Measurements from ENCODE around the gene PPP1R2.
"Not testable (repeated sequence)": the region's sequence is repeated elsewhere in the genome, so short reads cannot be mapped to it uniquely, and the experiment has no call there.

Gene PPP1R2

GRCh38 chr3:195532834-195533233 is 10.3 kb downstream of the PPP1R2 start:
- no peak for DNase-seq

GRCh38 chr3:195532345-195532744 is 10.8 kb downstream of the PPP1R2 start:
- no peak for DNase-seq

GRCh38 chr3:195531683-195532082 is 11.4 kb downstream of the PPP1R2 start:
- DNase-seq, result no peak

- no peak for DNase-seq
Observed at GRCh38 chr3:195526492-195526891, 16.6 kb downstream of the PPP1R2 start.

GRCh38 chr3:195524171-195524896 is 18.8 kb downstream of the PPP1R2 start:
- DNase-seq, result no peak

GRCh38 chr3:195522254-195523023 is 20.7 kb downstream of the PPP1R2 start:
- DNase-seq, result no peak

- DNase-seq, result no peak
Observed at GRCh38 chr3:195517030-195517429, 26.1 kb downstream of the PPP1R2 start.

GRCh38 chr3:195514610-195515235 is 28.4 kb downstream of the PPP1R2 start:
- DNase-seq, result not testable (repeated sequence)

- no peak for DNase-seq
Observed at GRCh38 chr3:195512798-195513345, 30.3 kb downstream of the PPP1R2 start.

- DNase-seq, result no peak
Observed at GRCh38 chr3:195511136-195511535, 32.0 kb downstream of the PPP1R2 start.

GRCh38 chr3:195508185-195508584 is 34.9 kb downstream of the PPP1R2 start:
- DNase-seq, result no peak

GRCh38 chr3:195475614-195476013 is 67.5 kb downstream of the PPP1R2 start:
- DNase-seq, result no peak

GRCh38 chr3:195475116-195475515 is 68.0 kb downstream of the PPP1R2 start:
- not testable (repeated sequence) for DNase-seq

GRCh38 chr3:195468841-195469240 is 74.3 kb downstream of the PPP1R2 start:
- no peak for DNase-seq

GRCh38 chr3:195468391-195468776 is 74.7 kb downstream of the PPP1R2 start:
- no peak for DNase-seq

GRCh38 chr3:195467641-195468390 is 75.3 kb downstream of the PPP1R2 start:
- no peak for DNase-seq

- DNase-seq, result no peak
Observed at GRCh38 chr3:195466251-195466650, 76.9 kb downstream of the PPP1R2 start.
